VCaP (cell line): Measurements from ENCODE around the gene PYROXD2.

Experiments used
- H3K27ac ChIP-seq: fragments of 450-650 bp; 2 replicates; pipeline ENCODE4 v1.5.1; 2017
- CTCF ChIP-seq: fragments of 450-650 bp; conservative IDR thresholded peaks from 2 replicates; pipeline ENCODE4 v1.5.1; 2017; ENCODE audit warnings: mild to moderate bottlenecking, moderate library complexity

The PYROXD2 gene

GRCh38 chr10:98433371-98433770, 18.4 kb upstream of the PYROXD2 start:
- no peak for TF ChIP-seq CTCF
- H3K27ac ChIP-seq: no peak overlapping the region

GRCh38 chr10:98432330-98432729, 17.3 kb upstream of the PYROXD2 start:
- no peak overlapping the region for H3K27ac ChIP-seq
- no peak for TF ChIP-seq CTCF

GRCh38 chr10:98431016-98431415, 16.0 kb upstream of the PYROXD2 start:
- H3K27ac ChIP-seq: no peak overlapping the region
- no peak for TF ChIP-seq CTCF

- no peak overlapping the region for H3K27ac ChIP-seq
- no peak for TF ChIP-seq CTCF
These were observed 15.4 kb upstream of the PYROXD2 start for GRCh38 chr10:98430427-98430826.

GRCh38 chr10:98429320-98430072, 14.5 kb upstream of the PYROXD2 start:
- no peak for TF ChIP-seq CTCF
- H3K27ac ChIP-seq: no peak overlapping the region

- no peak overlapping the region for H3K27ac ChIP-seq
- TF ChIP-seq CTCF: no peak
These were observed 12.1 kb upstream of the PYROXD2 start for GRCh38 chr10:98427011-98427515.

GRCh38 chr10:98425511-98426352, 10.8 kb upstream of the PYROXD2 start:
- no peak overlapping the region for H3K27ac ChIP-seq
- peak; percentile 79 for TF ChIP-seq CTCF
